GM19023 (cell line): ENCODE results near the gene FOXD3.
"Not testable (repeated sequence)": the region's sequence is repeated elsewhere in the genome, so short reads cannot be mapped to it uniquely, and the experiment has no call there.

Experiments
- ATAC-seq: cut with Tn5 transposase; IDR thresholded peaks from one replicate; pipeline ENCODE4 v1.9.1; 2021; ENCODE audit warnings: mild to moderate bottlenecking, moderate library complexity; ENCODE audit not compliant: unreplicated experiment

The FOXD3 gene

GRCh38 chr1:63356234-63356633 is 33.9 kb downstream of the FOXD3 start:
- not testable (repeated sequence) for ATAC-seq

- no peak for ATAC-seq
Measured at GRCh38 chr1:63359561-63359960, 37.2 kb downstream of the FOXD3 start.

GRCh38 chr1:63362073-63362472 is 39.7 kb downstream of the FOXD3 start:
- no peak for ATAC-seq

GRCh38 chr1:63362578-63362977 is 40.2 kb downstream of the FOXD3 start:
- ATAC-seq, result no peak

GRCh38 chr1:63363014-63363413 is 40.6 kb downstream of the FOXD3 start:
- ATAC-seq, result no peak

GRCh38 chr1:63366908-63367214 is 44.5 kb downstream of the FOXD3 start:
- ATAC-seq, result no peak

GRCh38 chr1:63367215-63368103 is 45.1 kb downstream of the FOXD3 start, which contains the start of gene ALG6:
Gene ALG6, plus strand, starts transcription at chr1:63367627. Its CDS starts 3,351 bp downstream, at chr1:63370978.
- ATAC-seq, result peak; percentile 93

GRCh38 chr1:63368131-63368530 is 45.8 kb downstream of the FOXD3 start:
- ATAC-seq, result no peak
